Stimulated activated CD4-positive, alpha-beta T cell treated with anti-CD3 and anti-CD28 coated beads, Interleukin-2, amount 100 ng/mL, for 4 hours (primary cell): ENCODE data around the gene BTNL2.
"Not testable (repeated sequence)": the region's sequence is repeated elsewhere in the genome, so short reads cannot be mapped to it uniquely, and the experiment has no call there.

Experiments
- DNase-seq: peaks from one replicate; pipeline ENCODE4 v3.0.0-alpha.2; 2020; ENCODE audit warnings: low read depth

Gene BTNL2

DNA sequence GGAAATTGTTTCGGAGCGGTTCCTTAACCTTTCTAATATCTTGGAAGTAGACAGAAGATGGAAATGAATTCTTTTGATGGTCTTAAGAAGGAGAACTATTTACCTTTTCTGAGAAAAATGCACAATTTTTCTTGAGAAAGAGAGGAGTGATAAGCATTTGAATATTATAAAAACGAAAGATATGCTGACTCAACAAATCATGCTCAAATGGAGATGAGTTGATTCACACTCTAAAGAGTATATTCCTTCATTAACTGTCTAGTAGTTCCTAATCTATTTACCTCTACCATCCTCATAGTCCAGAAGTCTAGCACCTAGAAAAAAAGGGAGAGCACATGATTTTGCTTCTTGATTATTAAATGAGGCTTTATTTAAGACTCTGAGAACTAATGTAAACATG is 39.3 kb downstream of the BTNL2 start:
- DNase-seq: no peak

GRCh38 chr6:32359225-32359624 is 47.8 kb downstream of the BTNL2 start:
- not testable (repeated sequence) for DNase-seq

GRCh38 chr6:32358548-32358947 is 48.4 kb downstream of the BTNL2 start:
- DNase-seq: not testable (repeated sequence)

- no peak for DNase-seq
These were observed 52.0 kb downstream of the BTNL2 start for GRCh38 chr6:32355018-32355417.

GRCh38 chr6:32353348-32353747 is 53.6 kb downstream of the BTNL2 start:
- DNase-seq: no peak
